Glomerular visceral epithelial cell (primary cell): Measurements from ENCODE around the gene CYB561D1.
"Not testable (repeated sequence)": the region's sequence is repeated elsewhere in the genome, so short reads cannot be mapped to it uniquely, and the experiment has no call there.

Source experiments
- DNase-seq: peaks from one replicate; pipeline ENCODE4 v3.0.0-alpha.2; 2016; ENCODE audit errors: extremely low spot score

Gene CYB561D1

GRCh38 chr1:109493805-109494539 lies at the start of gene CYB561D1:
Gene CYB561D1, plus strand, starts transcription at chr1:109494094. Its CDS starts 46 bp downstream, at chr1:109494140.
- DNase-seq, result peak; percentile 86

GRCh38 chr1:109444346-109444745 lies 49.5 kb upstream of the CYB561D1 start:
- no peak for DNase-seq

DNA sequence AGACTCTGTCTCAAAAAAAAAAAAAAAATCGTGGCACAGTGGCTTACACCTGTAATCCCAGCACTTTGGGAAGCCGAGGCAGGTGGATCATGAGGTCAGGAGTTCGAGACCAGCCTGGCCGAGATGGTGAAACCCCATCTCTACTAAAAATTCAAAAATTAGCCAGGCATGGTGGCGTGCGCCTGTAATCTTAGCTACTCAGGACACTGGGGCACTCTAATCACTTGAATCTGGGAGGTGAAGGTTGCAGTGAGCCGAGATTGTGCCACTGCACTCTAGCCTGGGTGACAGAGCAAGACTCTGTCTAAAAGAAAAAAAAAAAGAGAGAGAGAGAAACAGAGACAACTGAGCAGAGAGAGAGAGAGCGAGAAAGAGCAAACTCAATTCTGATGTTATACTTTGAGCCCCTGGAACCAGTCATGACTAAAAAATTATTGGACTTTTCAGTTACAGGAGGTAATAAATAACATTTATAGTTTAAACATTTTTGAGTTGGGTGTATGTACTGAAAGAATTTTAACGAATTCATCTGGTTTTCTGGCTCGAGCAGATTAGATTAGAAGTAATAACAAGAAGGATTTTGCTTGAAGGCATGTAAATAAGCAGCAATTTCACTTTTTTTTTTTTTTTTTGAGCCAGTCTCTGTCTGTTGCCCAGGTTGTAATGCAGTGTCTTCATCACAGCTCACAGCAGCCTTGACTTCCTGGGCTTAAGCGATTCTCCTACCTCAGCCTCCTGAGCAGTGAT lies 47.8 kb upstream of the CYB561D1 start:
- DNase-seq, result not testable (repeated sequence)

GRCh38 chr1:109447524-109447923 lies 46.4 kb upstream of the CYB561D1 start:
- DNase-seq, result no peak

GRCh38 chr1:109454497-109455133 lies 39.3 kb upstream of the CYB561D1 start:
- no peak for DNase-seq

DNA sequence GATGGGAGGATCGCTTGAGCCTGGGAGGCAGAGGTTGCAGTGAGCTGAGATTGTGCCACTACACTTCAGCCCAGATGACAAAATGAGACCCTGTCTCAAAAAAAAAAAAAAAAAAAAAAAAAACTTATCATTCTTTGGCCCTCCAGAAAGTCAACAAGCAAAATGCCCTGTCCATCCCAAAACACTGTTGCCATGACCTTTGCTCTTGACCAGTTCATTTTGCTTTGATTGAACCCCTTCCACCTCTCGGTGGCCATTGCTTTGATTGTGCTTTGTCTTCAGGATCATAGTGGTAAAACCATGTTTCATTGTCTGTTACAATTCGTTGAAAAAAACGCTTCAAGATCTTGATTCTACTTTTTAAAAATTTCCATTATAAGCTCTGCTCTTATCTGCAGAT lies 36.1 kb upstream of the CYB561D1 start:
- DNase-seq, result no peak

DNA sequence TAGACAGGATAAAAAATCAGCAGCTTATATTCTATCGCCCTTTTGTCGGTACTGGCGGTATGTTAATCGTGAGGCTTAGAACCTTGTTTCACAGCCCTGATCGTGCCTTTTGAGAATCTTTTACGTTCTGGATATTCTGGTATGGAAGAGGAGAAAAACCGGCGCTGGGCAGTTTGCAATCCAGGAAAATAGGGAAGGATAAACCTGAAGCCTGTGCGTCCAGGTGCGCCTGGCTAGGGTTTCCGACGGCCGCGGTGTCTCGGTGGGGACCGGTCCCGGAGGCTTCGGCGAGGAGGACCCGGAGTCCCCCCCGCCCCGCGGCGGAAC lies 27.8 kb upstream of the CYB561D1 start:
- DNase-seq, result no peak

- DNase-seq, result no peak
Measured at GRCh38 chr1:109466452-109467300, 27.2 kb upstream of the CYB561D1 start, which contains the start of gene SYPL2. Gene SYPL2, plus strand, starts transcription at chr1:109466546. Its CDS starts 298 bp downstream, at chr1:109466844.

DNA sequence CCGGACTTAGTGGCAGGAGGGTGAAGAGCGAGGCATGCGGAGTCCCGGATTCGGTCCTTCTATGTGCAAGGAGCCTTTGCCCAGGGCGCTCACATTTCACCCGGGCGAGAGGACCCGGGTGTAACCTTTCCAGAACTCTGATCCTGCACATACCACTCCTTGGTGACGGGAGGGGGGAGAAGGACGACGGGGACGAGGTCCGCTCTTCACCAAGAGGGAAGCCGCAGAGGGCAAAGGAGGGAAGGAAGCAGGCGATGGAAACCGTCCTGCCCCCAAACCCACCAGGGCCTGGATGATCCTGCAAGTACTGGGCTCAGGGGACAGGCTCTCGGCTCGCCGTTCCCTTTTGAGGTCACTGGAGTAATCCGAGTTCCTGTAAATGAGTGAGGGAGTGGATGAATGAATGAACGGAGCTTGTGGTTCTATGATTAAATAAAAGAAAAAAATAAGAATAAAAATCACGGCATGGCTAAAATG lies 26.6 kb upstream of the CYB561D1 start:
- no peak for DNase-seq

- no peak for DNase-seq
Measured at GRCh38 chr1:109468061-109468460, 25.8 kb upstream of the CYB561D1 start.

GRCh38 chr1:109468903-109469302 lies 25.0 kb upstream of the CYB561D1 start:
- DNase-seq, result no peak

DNA sequence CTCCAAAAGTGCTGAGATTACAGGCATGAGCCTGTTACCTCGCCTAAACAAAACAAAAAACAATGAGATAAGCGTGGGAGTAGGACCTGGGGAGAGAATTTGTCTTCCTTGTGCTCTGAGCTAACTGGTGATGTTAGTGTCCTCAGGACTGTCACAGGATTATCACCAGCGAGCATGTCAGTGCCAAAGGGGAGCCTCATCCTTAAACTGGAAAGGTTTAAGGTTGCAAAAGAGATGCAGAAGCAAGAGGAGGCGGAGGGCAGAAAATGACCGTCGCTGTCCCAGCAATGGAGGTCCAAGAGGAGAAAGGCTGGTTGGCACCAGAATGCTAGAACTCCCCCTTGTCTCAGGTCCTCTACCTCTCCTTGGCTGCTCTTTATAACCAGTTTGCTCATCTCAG lies 23.6 kb upstream of the CYB561D1 start:
- DNase-seq, result no peak

GRCh38 chr1:109472779-109473178 lies 21.1 kb upstream of the CYB561D1 start:
- DNase-seq, result no peak

- not testable (repeated sequence) for DNase-seq
Measured at GRCh38 chr1:109473284-109474057, 20.4 kb upstream of the CYB561D1 start.

DNA sequence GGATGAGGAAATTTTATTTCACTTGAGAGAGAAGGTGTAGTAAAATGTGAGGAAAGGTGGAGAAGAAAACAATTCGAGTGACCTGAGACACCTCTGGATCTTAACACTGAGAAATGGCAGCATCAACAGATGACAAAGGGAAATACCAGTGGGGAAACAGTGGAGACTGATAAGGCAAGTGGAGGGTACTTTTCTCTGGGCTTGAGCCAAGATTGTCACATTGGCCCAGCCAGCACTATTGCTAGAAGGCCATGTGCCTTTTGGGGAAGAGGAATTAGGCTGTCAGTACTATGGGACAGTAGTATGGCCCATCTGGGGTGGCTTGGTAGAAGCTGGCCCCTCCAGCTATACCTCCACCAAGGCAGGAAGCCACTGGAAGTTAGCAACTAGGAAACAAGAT lies 19.2 kb upstream of the CYB561D1 start:
- DNase-seq, result no peak

DNA sequence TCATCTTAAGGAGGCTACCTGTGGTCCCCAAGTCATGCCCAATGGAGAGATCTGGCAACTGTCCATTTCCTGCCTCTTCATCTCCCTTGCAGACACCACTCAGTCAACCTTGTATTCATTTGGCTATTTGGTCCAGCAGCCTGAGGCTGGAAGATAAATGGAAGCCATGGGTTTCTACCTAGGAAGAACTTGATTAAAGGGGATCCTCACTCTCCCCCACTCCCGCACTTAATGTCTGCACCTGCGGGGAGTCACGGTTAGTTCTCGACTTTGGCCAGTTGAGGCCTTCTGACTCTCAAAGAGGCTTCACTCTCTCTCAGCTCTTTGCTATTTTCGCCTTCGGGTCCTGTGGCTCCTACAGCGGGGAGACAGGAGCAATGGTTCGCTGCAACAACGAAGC lies 18.6 kb upstream of the CYB561D1 start:
- DNase-seq, result no peak

- DNase-seq, result no peak
Measured at GRCh38 chr1:109476825-109477224, 17.1 kb upstream of the CYB561D1 start.

GRCh38 chr1:109477821-109478220 lies 16.1 kb upstream of the CYB561D1 start:
- DNase-seq, result no peak

GRCh38 chr1:109478806-109479205 lies 15.1 kb upstream of the CYB561D1 start:
- no peak for DNase-seq

DNA sequence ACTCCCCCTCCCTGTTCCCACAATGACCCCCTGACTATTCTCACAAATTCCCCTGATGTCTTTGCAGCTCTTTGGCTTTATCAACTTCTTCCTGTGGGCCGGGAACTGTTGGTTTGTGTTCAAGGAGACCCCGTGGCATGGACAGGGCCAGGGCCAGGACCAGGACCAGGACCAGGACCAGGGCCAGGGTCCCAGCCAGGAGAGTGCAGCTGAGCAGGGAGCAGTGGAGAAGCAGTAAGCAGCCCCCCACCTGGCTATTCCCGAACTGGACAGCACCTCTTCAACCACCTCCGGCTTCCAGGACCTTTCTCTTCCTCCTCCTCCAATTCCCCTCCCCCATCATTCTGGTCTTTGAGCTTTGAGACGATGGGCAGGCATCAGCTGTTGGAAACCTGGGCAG lies 14.6 kb upstream of the CYB561D1 start:
- DNase-seq, result no peak

DNA sequence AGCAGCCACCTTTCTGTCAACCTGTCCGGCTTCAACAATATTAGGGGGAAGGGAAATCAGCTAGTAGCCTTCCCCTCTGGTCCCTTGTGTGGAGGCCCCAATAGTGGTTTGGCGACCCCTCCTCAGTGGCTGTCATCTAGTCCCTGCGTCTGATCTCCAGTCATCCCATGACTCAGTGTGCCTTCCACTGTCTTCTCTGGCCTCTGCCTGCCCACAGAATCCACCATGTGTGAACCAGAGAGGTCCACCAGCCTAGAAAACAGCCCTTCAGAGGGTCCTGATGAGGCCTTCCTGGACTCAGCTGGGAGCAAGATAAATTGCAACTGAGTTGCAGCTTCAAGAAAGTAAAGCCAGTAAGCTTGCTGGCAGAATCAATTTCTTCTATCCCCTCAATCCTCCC lies 14.0 kb upstream of the CYB561D1 start:
- no peak for DNase-seq
